HG02840 (cell line): ENCODE data around the gene CSPG4.

Source experiments
- ATAC-seq: cut with Tn5 transposase; IDR thresholded peaks from one replicate; pipeline ENCODE4 v1.9.1; 2021; ENCODE audit warnings: mild to moderate bottlenecking, moderate library complexity, moderate number of reproducible peaks; ENCODE audit not compliant: unreplicated experiment, low FRiP score

CSPG4 gene

GRCh38 chr15:75653347-75653913 is 59.2 kb downstream of the CSPG4 start:
- no peak for ATAC-seq

DNA sequence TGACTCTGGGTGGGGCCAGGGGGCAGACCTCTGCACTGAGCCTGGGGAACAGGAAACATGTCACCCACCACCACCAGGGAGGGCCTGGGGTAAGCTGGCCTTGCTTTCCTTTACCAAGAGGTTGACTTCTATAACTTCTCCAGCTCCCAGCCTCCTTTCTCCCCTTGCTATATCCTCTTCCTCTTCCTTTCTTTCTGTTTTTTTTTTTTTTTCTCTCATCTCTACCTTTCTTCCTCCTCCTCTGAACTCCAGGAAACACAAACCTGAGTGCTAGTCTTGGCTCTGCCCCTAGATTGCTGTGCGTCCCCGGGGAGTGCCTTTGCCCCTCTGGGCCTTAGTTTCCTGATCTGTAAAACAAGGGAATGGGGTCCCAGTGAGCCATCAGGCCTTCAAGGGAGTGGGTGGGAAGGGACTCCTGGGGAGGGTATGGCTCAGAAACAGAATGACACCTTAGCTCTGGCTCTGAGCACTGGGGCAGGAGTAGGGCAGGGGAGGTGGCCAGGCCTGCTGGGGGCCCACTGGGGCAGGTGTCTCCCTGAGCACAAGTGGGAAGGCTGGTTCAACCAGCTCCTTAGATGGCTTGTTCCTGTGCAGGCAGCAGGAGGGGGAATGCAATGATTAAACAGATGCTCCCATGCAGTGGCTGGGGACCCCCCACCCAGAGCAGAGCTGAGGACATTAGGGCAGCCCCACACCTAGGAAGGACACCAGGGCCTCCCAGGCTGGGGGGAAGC is 60.7 kb downstream of the CSPG4 start:
- ATAC-seq = no peak

GRCh38 chr15:75650908-75651809 is 61.5 kb downstream of the CSPG4 start:
- no peak for ATAC-seq

GRCh38 chr15:75649848-75650247 is 62.8 kb downstream of the CSPG4 start:
- no peak for ATAC-seq

- ATAC-seq = no peak
These were observed 63.4 kb downstream of the CSPG4 start for GRCh38 chr15:75649045-75649761.

DNA sequence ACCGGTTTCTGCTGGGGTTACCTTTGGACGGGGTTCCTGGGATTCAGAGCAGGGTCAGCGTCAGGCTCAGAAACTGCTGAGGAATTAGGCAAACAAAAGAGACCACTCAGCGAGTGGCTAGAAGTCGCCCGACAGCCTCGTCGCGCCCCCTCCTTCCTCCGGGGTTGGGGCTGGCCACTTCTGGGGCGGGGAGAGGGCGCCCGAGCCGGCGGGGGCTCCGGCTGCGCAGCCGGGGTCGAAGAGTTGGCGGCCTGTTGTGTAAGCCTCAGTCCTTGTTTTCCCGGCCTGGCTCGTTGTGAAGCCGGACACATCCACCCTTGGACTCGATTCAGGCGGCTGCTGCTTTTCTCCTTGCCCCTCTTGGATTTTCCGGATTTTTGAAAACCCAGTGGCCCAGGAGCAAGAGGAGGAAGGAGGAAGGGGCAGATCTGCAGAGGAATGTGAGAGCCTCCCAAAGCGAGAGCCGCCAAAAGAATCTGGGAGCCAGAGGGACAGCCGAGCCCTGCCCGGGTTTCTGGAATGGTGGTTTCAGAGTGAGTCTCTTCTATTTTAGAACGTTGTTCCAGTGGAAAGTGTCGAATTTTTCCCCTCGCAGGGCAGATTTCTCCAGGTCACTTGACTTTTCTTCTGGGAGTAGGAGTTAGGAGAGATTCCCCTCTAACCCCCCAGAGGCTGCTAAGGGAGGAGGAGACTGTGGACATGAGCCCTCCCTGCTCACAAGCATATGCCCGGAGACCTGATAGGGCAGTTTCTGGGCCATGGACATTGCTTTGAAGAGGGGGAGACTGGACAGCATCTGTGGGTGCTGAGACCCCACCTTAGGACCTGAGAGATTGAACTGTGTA is 64.3 kb downstream of the CSPG4 start:
- no peak for ATAC-seq

- ATAC-seq = no peak
These were observed 65.1 kb downstream of the CSPG4 start, which contains the start of gene SNX33 for GRCh38 chr15:75647370-75648155. Gene SNX33, plus strand, starts transcription at chr15:75647912. Its CDS starts 1,191 bp downstream, at chr15:75649103.

DNA sequence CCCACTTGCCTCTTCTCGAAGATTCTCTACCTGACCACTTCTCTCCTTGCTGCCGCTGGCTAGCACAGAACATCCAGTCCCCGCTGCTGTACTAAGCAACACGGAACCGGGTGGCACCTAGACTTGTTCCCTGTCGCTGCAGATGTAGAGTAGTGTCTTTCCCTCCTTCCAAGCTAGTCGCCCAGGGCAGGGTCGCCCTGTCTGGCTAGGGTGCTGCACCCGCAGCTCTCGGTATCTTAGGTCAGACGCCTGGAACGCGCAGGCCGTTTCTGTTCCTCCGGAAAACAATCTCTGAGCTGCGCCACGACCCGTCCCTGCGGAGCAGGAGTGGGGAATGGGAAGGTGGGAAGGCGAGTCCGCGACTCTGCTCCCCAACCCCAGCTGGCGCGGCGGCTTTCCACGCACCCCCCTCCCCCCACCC is 65.7 kb downstream of the CSPG4 start:
- no peak for ATAC-seq

GRCh38 chr15:75646112-75646943 is 66.3 kb downstream of the CSPG4 start:
- ATAC-seq = no peak

GRCh38 chr15:75644376-75644775 is 68.3 kb downstream of the CSPG4 start:
- ATAC-seq = no peak

- ATAC-seq = no peak
These were observed 71.0 kb downstream of the CSPG4 start for GRCh38 chr15:75641603-75642002.

GRCh38 chr15:75641179-75641503 is 71.5 kb downstream of the CSPG4 start:
- ATAC-seq = no peak

- ATAC-seq = peak; percentile 24
These were observed 72.0 kb downstream of the CSPG4 start for GRCh38 chr15:75640483-75641178.

GRCh38 chr15:75639709-75640482 is 72.8 kb downstream of the CSPG4 start, which contains the start of gene IMP3:
Gene IMP3, minus strand, starts transcription at chr15:75640224. Its CDS starts 56 bp downstream, at chr15:75640168.
- peak; percentile 94 for ATAC-seq

GRCh38 chr15:75639191-75639708 is 73.4 kb downstream of the CSPG4 start:
- no peak for ATAC-seq

DNA sequence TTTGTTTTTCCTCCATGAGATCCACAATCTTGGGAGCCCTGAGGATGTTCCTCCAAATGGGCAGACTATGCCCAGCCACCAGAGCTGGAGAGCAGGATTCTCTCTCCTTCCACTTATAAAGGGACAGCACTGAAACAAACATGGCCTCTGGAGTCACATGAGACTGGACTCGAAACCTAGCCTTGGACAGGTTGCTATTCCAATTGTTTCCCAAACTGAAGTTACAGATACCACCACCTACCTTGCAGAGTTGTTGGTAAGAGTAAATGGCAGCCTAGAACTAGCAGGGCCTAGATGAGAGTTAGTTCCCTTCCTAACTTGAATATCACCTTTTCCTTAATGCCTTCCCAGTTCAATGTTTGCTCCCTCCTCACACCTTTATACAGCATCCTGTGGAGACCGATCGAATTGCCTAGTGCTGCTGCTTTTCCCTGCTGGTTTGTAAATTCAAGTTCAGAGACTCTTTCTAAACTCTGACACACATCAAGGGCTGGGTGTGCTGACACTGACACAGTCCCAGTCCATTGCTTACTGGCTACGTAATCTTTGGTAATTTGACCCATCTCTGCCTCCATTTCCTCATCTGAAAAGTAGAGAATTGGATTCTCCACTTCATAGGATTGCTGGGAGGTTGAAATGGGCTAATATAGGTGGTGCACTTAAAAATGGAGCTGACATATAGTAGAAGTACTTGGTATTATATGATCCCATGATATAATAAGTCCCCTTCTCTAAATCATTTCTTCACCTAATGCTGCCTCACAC is 75.2 kb downstream of the CSPG4 start:
- no peak for ATAC-seq
